Measurements from ENCODE around the gene ST8SIA5.

- TF ChIP-seq CTCF (IDR thresholded peaks at IDR 0.05) (no peak), POLR2A (IDR thresholded peaks at IDR 0.05) (no peak)
Measured at GRCh38 chr18:46771141-46771540, 14.3 kb upstream of the ST8SIA5 start.
